H1 (cell line): ENCODE results near the gene SDSL. TPM values are rescaled to one million over a fixed set of nuclear protein-coding genes. Genes with fewer than 3 reads are reported as not detected.

Source experiments
- BACH1 ChIP-seq: IDR thresholded peaks from 2 replicates; pipeline ENCODE4 v1.6.1; 2012; ENCODE audit warnings: low read length, improper control_type of control experiment
- BRCA1 ChIP-seq: IDR thresholded peaks from 2 replicates; pipeline ENCODE4 v1.6.1; 2012; ENCODE audit warnings: low read depth, low read length, improper control_type of control experiment
- CHD2 ChIP-seq: IDR thresholded peaks from 2 replicates; pipeline ENCODE4 v1.6.1; 2012; ENCODE audit warnings: low read length, improper control_type of control experiment
- CTBP2 ChIP-seq: IDR thresholded peaks from 2 replicates; pipeline ENCODE4 v1.7.0; 2011; ENCODE audit warnings: borderline replicate concordance, mild to moderate bottlenecking, moderate library complexity, mixed read lengths, low read length; ENCODE audit not compliant: insufficient read depth, insufficient read length
- EZH2 ChIP-seq: fragments of 200-600 bp; sonication (generic); IDR thresholded peaks from 2 replicates; pipeline ENCODE4 v1.7.1; 2012; ENCODE audit warnings: low read depth, mild to moderate bottlenecking, moderate library complexity, low read length, inconsistent platforms; ENCODE audit not compliant: severe bottlenecking
- HDAC2 ChIP-seq, 2 experiments: fragments of 300-600 bp in 1 of 2; sonication (generic) in 1 of 2; IDR thresholded peaks; 2 replicates each; pipeline ENCODE4 v1.6.1; 2011 to 2012; ENCODE audit warnings: low read depth in 2 of 2, low read length in 2 of 2, mild to moderate bottlenecking in 2 of 2, moderate library complexity in 2 of 2, borderline replicate concordance in 1 of 2, inconsistent platforms in 1 of 2
- HDAC6 ChIP-seq: IDR thresholded peaks from one replicate; pipeline ENCODE4 v1.7.1; 2012; ENCODE audit warnings: low read depth, mild to moderate bottlenecking, inconsistent platforms, low read length, moderate library complexity
- KDM1A ChIP-seq: fragments of 200-600, 300-600 bp; sonication (generic); IDR thresholded peaks from 2 replicates; pipeline ENCODE4 v1.7.1; 2016; ENCODE audit warnings: mild to moderate bottlenecking, low read length, borderline replicate concordance
- KDM5A ChIP-seq: fragments of 200-600 bp; IDR thresholded peaks from 2 replicates; pipeline ENCODE4 v1.7.1; 2012; ENCODE audit warnings: mild to moderate bottlenecking, low read length, inconsistent platforms, mixed read lengths
- MAFK ChIP-seq: IDR thresholded peaks from 2 replicates; pipeline ENCODE4 v1.6.1; 2012; ENCODE audit warnings: low read depth, mild to moderate bottlenecking, improper control_type of control experiment, low read length
- MAX ChIP-seq: IDR thresholded peaks from 2 replicates; pipeline ENCODE4 v1.6.1; 2012; ENCODE audit warnings: inconsistent platforms
- RFX5 ChIP-seq: IDR thresholded peaks from 2 replicates; pipeline ENCODE4 v1.6.1; 2011; ENCODE audit warnings: low read depth, low read length, improper control_type of control experiment, borderline replicate concordance
- RNF2 ChIP-seq: fragments of 200-900, 300-1000 bp; sonication (generic); IDR thresholded peaks from 2 replicates; pipeline ENCODE4 v1.7.1; 2016; ENCODE audit warnings: borderline replicate concordance, low read depth, mild to moderate bottlenecking, antibody characterized with exemption, low read length; ENCODE audit not compliant: poor library complexity, severe bottlenecking; ENCODE audit errors: missing control alignments
- SAP30 ChIP-seq: fragments of 300-600 bp; sonication (generic); IDR thresholded peaks from 2 replicates; pipeline ENCODE4 v1.7.1; 2012; ENCODE audit warnings: low read length, moderate library complexity, mild to moderate bottlenecking, inconsistent platforms; ENCODE audit not compliant: insufficient read depth, insufficient replicate concordance
- SIX5 ChIP-seq: IDR thresholded peaks from 2 replicates; pipeline ENCODE4 v1.6.1; 2011; ENCODE audit warnings: mild to moderate bottlenecking, low read depth, low read length
- TAF1 ChIP-seq: IDR thresholded peaks from 2 replicates; pipeline ENCODE4 v1.6.1; 2011; ENCODE audit warnings: mild to moderate bottlenecking, low read depth, low read length
- TAF7 ChIP-seq: optimal IDR thresholded peaks from 2 replicates; pipeline ENCODE3; 2011; ENCODE audit warnings: low read depth, mild to moderate bottlenecking, inconsistent platforms, low read length, moderate library complexity, borderline replicate concordance
- TEAD4 ChIP-seq: IDR thresholded peaks from 2 replicates; pipeline ENCODE4 v1.6.1; 2012; ENCODE audit warnings: low read depth, low read length, inconsistent platforms, mixed read lengths
- polyA plus RNA-seq, 7 experiments: library from polyadenylated mRNA; depleted of rRNA in 3 of 7; stranded (reverse) in 5 of 7; unstranded in 2 of 7; fragments of >200 nt in 5 of 7; fragments of 200-250 nt in 2 of 7; gene quantifications; 1 replicate in 5 of 7; 2 replicates in 1 of 7; 4 replicates in 1 of 7; pipeline versions ENCODE4 v1.2.1 to v1.2.3, GENCODE V29; 2011 to 2013; ENCODE audit warnings: missing spikeins in 2 of 7, mixed read lengths in 2 of 7
- total RNA-seq: library from RNA; stranded (reverse); fragmentation: NEBNext Ultra II Directional; extraction: Animal tissue kit (Norgen Biotek cat#: 25700); gene quantifications from 2 replicates; pipeline ENCODE4 v1.2.1, GENCODE V29; 2021
- TF ChIP-seq, protein P1 (sequence below): IDR thresholded peaks from 2 replicates; pipeline ENCODE4 v1.6.1; 2011; ENCODE audit warnings: low read depth, mild to moderate bottlenecking, low read length; ENCODE audit not compliant: insufficient read depth

Gene SDSL
- total and polyA plus RNA-seq, 2 of the 8 experiments (the other 6 are each of a cell fraction or from before 2014, with no cell fraction given), result 0.69 to 1.3 TPM

GRCh38 chr12:113472191-113473121, 50.3 kb downstream of the SDSL start (continued):
- peak; percentile 5 for TF ChIP-seq RNF2
- TF ChIP-seq CTBP2, result peak; percentile 98
- TF ChIP-seq TAF7, result no peak
- no peak for TF ChIP-seq SIX5
- no peak for TF ChIP-seq MAFK
- no peak for TF ChIP-seq KDM5A
- TF ChIP-seq TAF1, result no peak
- TF ChIP-seq RFX5, result no peak
- no peak for TF ChIP-seq HDAC2 (IDR thresholded peaks at IDR 0.05; ENCODE audit: borderline replicate concordance in 1 of 2, low read depth in 2 of 2, low read length in 2 of 2)
- 0 out of 2 replicates have a peak, but pooled peaks have one; percentile 19 for TF ChIP-seq MAX
- TF ChIP-seq BACH1, result no peak
- TF ChIP-seq HDAC6, result no peak
- TF ChIP-seq, protein P1, sequence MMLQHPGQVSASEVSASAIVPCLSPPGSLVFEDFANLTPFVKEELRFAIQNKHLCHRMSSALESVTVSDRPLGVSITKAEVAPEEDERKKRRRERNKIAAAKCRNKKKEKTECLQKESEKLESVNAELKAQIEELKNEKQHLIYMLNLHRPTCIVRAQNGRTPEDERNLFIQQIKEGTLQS, result no peak
- no peak for TF ChIP-seq KDM1A
- no peak for TF ChIP-seq TEAD4
- peak; percentile 10 for TF ChIP-seq EZH2
- TF ChIP-seq CHD2, result no peak
- TF ChIP-seq SAP30, result peak; percentile 22
- TF ChIP-seq BRCA1, result no peak
